CD14-positive monocyte (primary cell): Measurements from ENCODE around the gene EPN3. TPM values are rescaled to one million over a fixed set of nuclear protein-coding genes. Genes with fewer than 3 reads are reported as not detected.

ENCODE experiments used
- DNase-seq, 3 donors: peaks; one replicate each; pipeline ENCODE4 v3.0.0-alpha.2; 2011 to 2022
- H2AFZ ChIP-seq: 2 replicates; pipeline ENCODE4 v1.6.0; 2012; ENCODE audit warnings: mild to moderate bottlenecking, low read depth, low read length, inconsistent platforms; ENCODE audit not compliant: insufficient read depth, poor library complexity, severe bottlenecking
- H3K27ac ChIP-seq, 2 donors: 1 replicate in 1 of 2; 2 replicates in 1 of 2; pipeline ENCODE4 v1.5.1; 2012 to 2013; ENCODE audit warnings: low read length in 2 of 2, control low read depth in 1 of 2, inconsistent platforms in 1 of 2, low read depth in 1 of 2, mild to moderate bottlenecking in 1 of 2
- H3K27me3 ChIP-seq, 2 donors: one replicate each; pipeline versions ENCODE4 v1.6.0 to v1.6.1; 2011 to 2013; ENCODE audit warnings: low read length in 2 of 2; ENCODE audit not compliant: control insufficient read depth in 2 of 2, insufficient read depth in 2 of 2
- H3K36me3 ChIP-seq, 2 donors: replicated peaks in 1 of 2; 1 replicate in 1 of 2; 2 replicates in 1 of 2; pipeline versions ENCODE4 v1.5.1 to v1.6.1; 2012 to 2013; ENCODE audit warnings: low read length in 2 of 2, control low read depth in 1 of 2, inconsistent platforms in 1 of 2, mild to moderate bottlenecking in 1 of 2; ENCODE audit not compliant: insufficient read depth in 2 of 2, control insufficient read depth in 1 of 2
- H3K4me1 ChIP-seq, 2 donors: 1 replicate in 1 of 2; 2 replicates in 1 of 2; pipeline versions ENCODE4 v1.5.1 to v1.6.1; 2012 to 2013; ENCODE audit warnings: low read length in 2 of 2, control low read depth in 1 of 2, inconsistent platforms in 1 of 2, mild to moderate bottlenecking in 1 of 2, moderate library complexity in 1 of 2; ENCODE audit not compliant: insufficient read depth in 2 of 2, control insufficient read depth in 1 of 2
- H3K4me2 ChIP-seq: replicated peaks from 2 replicates; pipeline ENCODE3; 2012; ENCODE audit warnings: low read length, moderate library complexity, mild to moderate bottlenecking; ENCODE audit not compliant: poor library complexity, severe bottlenecking; ENCODE audit errors: extremely low read depth
- H3K4me3 ChIP-seq, 3 experiments: fragments of 200-600 bp in 1 of 3; sonication (generic) in 1 of 3; replicated peaks in 1 of 3; 1 replicate in 2 of 3; 2 replicates in 1 of 3; pipeline ENCODE4 v1.5.1; 2011 to 2013; ENCODE audit warnings: low read length in 3 of 3, mild to moderate bottlenecking in 3 of 3, control low read depth in 2 of 3, low read depth in 2 of 3, inconsistent platforms in 1 of 3, moderate library complexity in 1 of 3
- H3K79me2 ChIP-seq: 2 replicates; pipeline ENCODE4 v1.6.0; 2012; ENCODE audit warnings: mild to moderate bottlenecking, control low read depth, inconsistent platforms, low read length, moderate library complexity; ENCODE audit not compliant: insufficient read depth
- H3K9ac ChIP-seq: 2 replicates; pipeline ENCODE4 v1.6.0; 2017; ENCODE audit warnings: low read length, mild to moderate bottlenecking; ENCODE audit not compliant: insufficient read depth, poor library complexity, severe bottlenecking
- H3K9me3 ChIP-seq, 2 donors: replicated peaks in 1 of 2; 1 replicate in 1 of 2; 2 replicates in 1 of 2; pipeline versions ENCODE4 v1.5.1 to v1.6.1; 2012 to 2013; ENCODE audit warnings: low read length in 2 of 2, control low read depth in 1 of 2; ENCODE audit not compliant: control insufficient read depth in 1 of 2, insufficient read depth in 1 of 2
- H4K20me1 ChIP-seq: 2 replicates; pipeline ENCODE4 v1.6.0; 2012; ENCODE audit warnings: mild to moderate bottlenecking, low read length, control low read depth, moderate library complexity; ENCODE audit not compliant: insufficient read depth
- H3K27ac Mint-ChIP-seq, 7 donors: one replicate each; pipeline ENCODE4 v1.8.0; 2020; ENCODE audit warnings: mild to moderate bottlenecking in 7 of 7, mixed read lengths in 7 of 7, moderate library complexity in 6 of 7, inconsistent platforms in 2 of 7
- H3K27me3 Mint-ChIP-seq, 3 donors: one replicate each; pipeline ENCODE4 v1.8.0; 2021 to 2022; ENCODE audit warnings: low read depth in 3 of 3, mild to moderate bottlenecking in 3 of 3, mixed read lengths in 3 of 3, moderate library complexity in 3 of 3, inconsistent platforms in 1 of 3
- H3K36me3 Mint-ChIP-seq, 2 donors: one replicate each; pipeline ENCODE4 v1.8.0; 2020; ENCODE audit warnings: mixed read lengths in 2 of 2, inconsistent platforms in 1 of 2, mild to moderate bottlenecking in 1 of 2
- H3K4me1 Mint-ChIP-seq: one replicate; pipeline ENCODE4 v1.8.0; 2020; ENCODE audit warnings: mild to moderate bottlenecking, mixed read lengths
- H3K4me3 Mint-ChIP-seq, 2 donors: one replicate each; pipeline ENCODE4 v1.8.0; 2020; ENCODE audit warnings: mild to moderate bottlenecking in 2 of 2, mixed read lengths in 2 of 2, moderate library complexity in 1 of 2
- H3K9me3 Mint-ChIP-seq, 7 donors: one replicate each; pipeline ENCODE4 v1.8.0; 2020 to 2022; ENCODE audit warnings: mixed read lengths in 7 of 7, mild to moderate bottlenecking in 6 of 7, moderate library complexity in 6 of 7, inconsistent platforms in 2 of 7
- WGBS: methylation state at CpG from one replicate; pipeline ENCODE4 v1.1.5; 2013; ENCODE audit warnings: missing lambda C conversion rate; ENCODE audit not compliant: insufficient coverage; 5-methylcytosine and 5-hydroxymethylcytosine counted together
- intact Hi-C, 2 donors: fragments of 100-400 bp; cut with micrococcal nuclease; formaldehyde crosslinking; loops; one replicate each; pipeline versions ENCODE4 v1.15.0 to v1.15.1; 2023
- polyA plus RNA-seq, 3 donors: library from polyadenylated mRNA; depleted of rRNA in 1 of 3; unstranded in 2 of 3; stranded (reverse) in 1 of 3; fragments of 300-500 nt in 2 of 3; fragments of >200 nt in 1 of 3; fragmentation: Illumina TruSeq in 2 of 3; gene quantifications; 1 replicate in 2 of 3; 2 replicates in 1 of 3; pipeline ENCODE4 v1.2.3, GENCODE V29; 2012 to 2021
- TF ChIP-seq, protein P1 (sequence below): fragments of 200-600 bp; IDR thresholded peaks from one replicate; pipeline ENCODE4 v1.8.0; 2022; ENCODE audit warnings: antibody characterized with exemption, mild to moderate bottlenecking

EPN3 gene
- polyA plus RNA-seq, 3 donors = not detected

DNA sequence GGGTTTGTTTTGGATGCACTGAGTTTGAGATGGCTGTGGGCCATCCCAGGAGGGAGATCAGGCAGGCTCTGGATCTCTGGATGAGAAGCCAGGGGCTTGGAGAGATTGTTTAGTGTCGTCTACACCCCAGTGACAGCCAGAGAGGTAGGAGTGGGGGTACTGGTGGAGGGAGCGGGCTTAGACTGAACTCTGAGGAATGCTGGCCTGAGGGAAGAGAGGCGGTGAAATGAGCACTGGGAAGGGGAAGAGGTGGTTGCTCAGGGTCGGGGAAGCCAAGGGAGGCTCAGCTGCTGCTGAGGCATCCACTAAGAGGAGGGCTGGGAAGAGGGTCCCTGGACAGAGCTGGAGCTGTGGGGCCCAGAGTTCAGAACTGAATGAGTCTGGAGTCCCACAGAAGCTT, 51.6 kb downstream of the EPN3 start:
- no peak for DNase-seq
- H3K27me3 Mint-ChIP-seq = peaks cover 15 to 28% (median 20%) of the 10 kb centered on the region in 3 donors
- Histone ChIP-seq H2AFZ (no peak overlapping the region), H3K27ac (no peak overlapping the region), H3K9ac (no peak overlapping the region), H3K9me3 (no peaks in the 10 kb centered on the region), H3K36me3 (no peaks in the 10 kb centered on the region), H3K4me2 (no peak overlapping the region), H3K4me3 (no peak overlapping the region), H4K20me1 (no peaks in the 10 kb centered on the region), H3K27me3 (no peaks in the 10 kb centered on the region), H3K79me2 (no peaks in the 10 kb centered on the region), H3K4me1 (no peaks in the 10 kb centered on the region)
- TF ChIP-seq, protein P1, sequence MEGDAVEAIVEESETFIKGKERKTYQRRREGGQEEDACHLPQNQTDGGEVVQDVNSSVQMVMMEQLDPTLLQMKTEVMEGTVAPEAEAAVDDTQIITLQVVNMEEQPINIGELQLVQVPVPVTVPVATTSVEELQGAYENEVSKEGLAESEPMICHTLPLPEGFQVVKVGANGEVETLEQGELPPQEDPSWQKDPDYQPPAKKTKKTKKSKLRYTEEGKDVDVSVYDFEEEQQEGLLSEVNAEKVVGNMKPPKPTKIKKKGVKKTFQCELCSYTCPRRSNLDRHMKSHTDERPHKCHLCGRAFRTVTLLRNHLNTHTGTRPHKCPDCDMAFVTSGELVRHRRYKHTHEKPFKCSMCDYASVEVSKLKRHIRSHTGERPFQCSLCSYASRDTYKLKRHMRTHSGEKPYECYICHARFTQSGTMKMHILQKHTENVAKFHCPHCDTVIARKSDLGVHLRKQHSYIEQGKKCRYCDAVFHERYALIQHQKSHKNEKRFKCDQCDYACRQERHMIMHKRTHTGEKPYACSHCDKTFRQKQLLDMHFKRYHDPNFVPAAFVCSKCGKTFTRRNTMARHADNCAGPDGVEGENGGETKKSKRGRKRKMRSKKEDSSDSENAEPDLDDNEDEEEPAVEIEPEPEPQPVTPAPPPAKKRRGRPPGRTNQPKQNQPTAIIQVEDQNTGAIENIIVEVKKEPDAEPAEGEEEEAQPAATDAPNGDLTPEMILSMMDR = no peak
- WGBS = 82% methylated on average over 4 of the region's 4 CpGs
- H3K9me3 Mint-ChIP-seq = peaks cover 0 to 1% (median 0%) of the 10 kb centered on the region in 7 donors
- H3K4me3 Mint-ChIP-seq = peak overlapping the region in 1 of 2 donors; percentile 17
- no peaks in the 10 kb centered on the region for H3K36me3 Mint-ChIP-seq
- no peak overlapping the region for H3K27ac Mint-ChIP-seq
- H3K4me1 Mint-ChIP-seq = no peaks in the 10 kb centered on the region
- intact Hi-C loops = no loop called here

- Mint-ChIP-seq H3K27ac (no peak overlapping the region), H3K36me3 (no peaks in the 10 kb centered on the region), H3K4me1 (no peaks in the 10 kb centered on the region), H3K27me3 (peaks cover 15 to 28% (median 20%) of the 10 kb centered on the region in 3 donors), H3K9me3 (peaks cover 0 to 1% (median 0%) of the 10 kb centered on the region in 7 donors), H3K4me3 (no peak overlapping the region)
- no peak overlapping the region for H3K4me3 ChIP-seq
- DNase-seq = no peak
- no peaks in the 10 kb centered on the region for H3K79me2 ChIP-seq
- no peaks in the 10 kb centered on the region for H3K27me3 ChIP-seq
- H3K9ac ChIP-seq = no peak overlapping the region
- WGBS = 87% methylated on average over 5 of the region's 6 CpGs
- TF ChIP-seq, protein P1 = no peak
- H3K4me1 ChIP-seq = no peaks in the 10 kb centered on the region
- no peak overlapping the region for H3K27ac ChIP-seq
- no peaks in the 10 kb centered on the region for H3K36me3 ChIP-seq
- H3K4me2 ChIP-seq = no peak overlapping the region
- H4K20me1 ChIP-seq = no peaks in the 10 kb centered on the region
- intact Hi-C loops = no loop called here
- H2AFZ ChIP-seq = no peak overlapping the region
- no peaks in the 10 kb centered on the region for H3K9me3 ChIP-seq
Measured at GRCh38 chr17:50584749-50585148, 52.2 kb downstream of the EPN3 start.
